HG03521 (cell line): Measurements from ENCODE around the gene SELENOS.
"Not testable (repeated sequence)": the region's sequence is repeated elsewhere in the genome, so short reads cannot be mapped to it uniquely, and the experiment has no call there.

Experiments
- ATAC-seq: cut with Tn5 transposase; IDR thresholded peaks from one replicate; pipeline ENCODE4 v1.9.1; 2021; ENCODE audit warnings: mild to moderate bottlenecking, moderate library complexity; ENCODE audit not compliant: unreplicated experiment

Gene SELENOS

GRCh38 chr15:101310161-101310480, 32.8 kb upstream of the SELENOS start:
- ATAC-seq: no peak

GRCh38 chr15:101309436-101310160, 32.3 kb upstream of the SELENOS start:
- no peak for ATAC-seq

- ATAC-seq: no peak
Observed at GRCh38 chr15:101308604-101309435, 31.5 kb upstream of the SELENOS start.

GRCh38 chr15:101307897-101308603, 30.8 kb upstream of the SELENOS start:
- no peak for ATAC-seq

- ATAC-seq: no peak
Observed at GRCh38 chr15:101307048-101307896, 30.0 kb upstream of the SELENOS start.

GRCh38 chr15:101306341-101307047, 29.2 kb upstream of the SELENOS start:
- ATAC-seq: no peak

- no peak for ATAC-seq
Observed at GRCh38 chr15:101305820-101306255, 28.6 kb upstream of the SELENOS start.

- no peak for ATAC-seq
Observed at GRCh38 chr15:101303408-101303807, 26.1 kb upstream of the SELENOS start.

- no peak for ATAC-seq
Observed at GRCh38 chr15:101296418-101297405, 19.4 kb upstream of the SELENOS start.

- ATAC-seq: no peak
Observed at GRCh38 chr15:101295607-101296161, 18.4 kb upstream of the SELENOS start.

- ATAC-seq: peak; percentile 75
Observed at GRCh38 chr15:101294731-101295606, 17.7 kb upstream of the SELENOS start, which contains the start of gene SNRPA1. TSS of gene SNRPA1 (minus strand) at chr15:101295248. CDS start at chr15:101295178, 70 bp downstream.

GRCh38 chr15:101293122-101293521, 15.8 kb upstream of the SELENOS start:
- no peak for ATAC-seq

GRCh38 chr15:101288905-101289513, 11.7 kb upstream of the SELENOS start:
- ATAC-seq: no peak

GRCh38 chr15:101287342-101287741, 10.1 kb upstream of the SELENOS start:
- not testable (repeated sequence) for ATAC-seq

GRCh38 chr15:101286471-101287114, 9.3 kb upstream of the SELENOS start:
- no peak for ATAC-seq

- ATAC-seq: no peak
Observed at GRCh38 chr15:101283931-101284330, 6.6 kb upstream of the SELENOS start.

GRCh38 chr15:101280007-101280406, 2.7 kb upstream of the SELENOS start:
- no peak for ATAC-seq
